Neural progenitor cell (in vitro differentiated cells): ENCODE results near the gene IKZF3. TPM values are rescaled to one million over a fixed set of nuclear protein-coding genes. Genes with fewer than 3 reads are reported as not detected.
"Not testable (repeated sequence)": the region's sequence is repeated elsewhere in the genome, so short reads cannot be mapped to it uniquely, and the experiment has no call there.

Experiments
- DNase-seq: peaks from one replicate; pipeline ENCODE4 v3.0.0-alpha.2; 2016; ENCODE audit warnings: low spot score
- H2AFZ ChIP-seq: fragments of 200-600 bp; sonication (generic); replicated peaks from 2 replicates; pipeline ENCODE4 v1.6.1; 2016; ENCODE audit warnings: antibody characterized with exemption
- H3F3A ChIP-seq: fragments of 200-600 bp; sonication (generic); 2 replicates; pipeline ENCODE4 v1.6.1; 2016; ENCODE audit warnings: antibody characterized with exemption, low read depth
- H3K27ac ChIP-seq: fragments of 200-600 bp; sonication (generic); 2 replicates; pipeline ENCODE4 v1.5.1; 2016; ENCODE audit warnings: mild to moderate bottlenecking
- H3K27me3 ChIP-seq: fragments of 200-600 bp; sonication (generic); 2 replicates; pipeline ENCODE4 v1.6.1; 2016; ENCODE audit warnings: mild to moderate bottlenecking, moderate library complexity
- H3K36me3 ChIP-seq: fragments of 200-600 bp; sonication (generic); 2 replicates; pipeline ENCODE4 v1.5.1; 2016
- H3K4me1 ChIP-seq: fragments of 200-600 bp; sonication (generic); 2 replicates; pipeline ENCODE4 v1.6.1; 2016; ENCODE audit warnings: mixed run types
- H3K4me2 ChIP-seq: fragments of 200-600 bp; sonication (generic); 2 replicates; pipeline ENCODE4 v1.6.1; 2016
- H3K4me3 ChIP-seq: fragments of 200-600 bp; sonication (generic); 2 replicates; pipeline ENCODE4 v1.5.1; 2016
- H3K79me2 ChIP-seq: fragments of 200-600 bp; sonication (generic); 2 replicates; pipeline ENCODE4 v1.6.1; 2016; ENCODE audit warnings: low read depth
- H3K9ac ChIP-seq: fragments of 200-600 bp; sonication (generic); 2 replicates; pipeline ENCODE4 v1.6.1; 2016
- H3K9me3 ChIP-seq: fragments of 200-600 bp; sonication (generic); 2 replicates; pipeline ENCODE4 v1.5.1; 2016; ENCODE audit warnings: low read depth
- H4K20me1 ChIP-seq: fragments of 200-600 bp; sonication (generic); 2 replicates; pipeline ENCODE4 v1.6.1; 2016; ENCODE audit warnings: low read depth
- H3K27ac Mint-ChIP-seq: 3 replicates; pipeline ENCODE4 v1.8.0; 2021; ENCODE audit warnings: mixed read lengths
- H3K27me3 Mint-ChIP-seq: 2 replicates; pipeline ENCODE4 v1.8.0; 2022; ENCODE audit warnings: low read depth, mild to moderate bottlenecking, inconsistent platforms, moderate library complexity, mixed read lengths; ENCODE audit not compliant: insufficient read depth
- H3K36me3 Mint-ChIP-seq: 3 replicates; pipeline ENCODE4 v1.8.0; 2021; ENCODE audit warnings: mixed read lengths
- H3K4me1 Mint-ChIP-seq: 3 replicates; pipeline ENCODE4 v1.8.0; 2021; ENCODE audit warnings: mixed read lengths
- H3K4me3 Mint-ChIP-seq: 3 replicates; pipeline ENCODE4 v1.8.0; 2021; ENCODE audit warnings: mild to moderate bottlenecking, moderate library complexity, mixed read lengths
- H3K9me3 Mint-ChIP-seq: 3 replicates; pipeline ENCODE4 v1.8.0; 2020; ENCODE audit warnings: mixed read lengths
- CTCF ChIP-seq: fragments of 200-600 bp; sonication (generic); IDR thresholded peaks from 2 replicates; pipeline ENCODE4 v1.5.1; 2017; ENCODE audit warnings: antibody characterized with exemption, mild to moderate bottlenecking
- EZH2 ChIP-seq: fragments of 200-600 bp; sonication (generic); IDR thresholded peaks from 2 replicates; pipeline ENCODE4 v1.6.1; 2017; ENCODE audit warnings: antibody characterized with exemption, mild to moderate bottlenecking, moderate library complexity
- EZH2phosphoT487 ChIP-seq: fragments of 200-600 bp; sonication (generic); IDR thresholded peaks from 2 replicates; pipeline ENCODE4 v1.6.1; 2017; ENCODE audit warnings: antibody characterized with exemption
- total RNA-seq: library from RNA; depleted of rRNA; stranded (reverse); fragments of >200 nt; gene quantifications from 2 replicates; pipeline ENCODE4 v1.2.3, GENCODE V29; 2015; ENCODE audit warnings: low replicate concordance

Gene IKZF3
- total RNA-seq, 1 donor from 2014 or later: not detected

GRCh38 chr17:39751016-39751543 is 113.0 kb downstream of the IKZF3 start:
- Histone ChIP-seq H3K4me2 (no peak overlapping the region), H3K36me3 (no peaks in the 10 kb centered on the region), H3K4me3 (no peak overlapping the region), H2AFZ (no peak overlapping the region), H4K20me1 (no peaks in the 10 kb centered on the region), H3K4me1 (peaks cover 4% of the 10 kb centered on the region), H3K27me3 (peaks cover 31% of the 10 kb centered on the region), H3K9me3 (no peaks in the 10 kb centered on the region), H3K27ac (no peak overlapping the region), H3F3A (peaks cover 17% of the 10 kb centered on the region), H3K79me2 (no peaks in the 10 kb centered on the region), H3K9ac (no peak overlapping the region)
- H3K9me3 Mint-ChIP-seq: no peaks in the 10 kb centered on the region
- H3K4me1 Mint-ChIP-seq: peaks cover 10% of the 10 kb centered on the region
- no peak for DNase-seq
- TF ChIP-seq EZH2 (no peak), EZH2phosphoT487 (no peak), CTCF (no peak)
- no peaks in the 10 kb centered on the region for H3K36me3 Mint-ChIP-seq
- H3K27ac Mint-ChIP-seq: no peak overlapping the region
- peaks cover 8% of the 10 kb centered on the region for H3K27me3 Mint-ChIP-seq
- no peak overlapping the region for H3K4me3 Mint-ChIP-seq

GRCh38 chr17:39750131-39751015 is 113.7 kb downstream of the IKZF3 start:
- H3K27ac Mint-ChIP-seq: no peak overlapping the region
- H3K27ac ChIP-seq: no peak overlapping the region
- no peaks in the 10 kb centered on the region for H3K9me3 Mint-ChIP-seq

GRCh38 chr17:39748444-39749034 is 115.6 kb downstream of the IKZF3 start:
- H3K27me3 Mint-ChIP-seq, H3K9me3 ChIP-seq, H3F3A ChIP-seq, H3K36me3 Mint-ChIP-seq, H3K9me3 Mint-ChIP-seq, H3K27me3 ChIP-seq, H3K9ac ChIP-seq, DNase-seq, H3K4me1 ChIP-seq, H4K20me1 ChIP-seq, H3K27ac ChIP-seq, H3K79me2 ChIP-seq, H3K36me3 ChIP-seq, H3K4me2 ChIP-seq, H3K4me3 Mint-ChIP-seq, H3K4me1 Mint-ChIP-seq, H3K4me3 ChIP-seq, H3K27ac Mint-ChIP-seq, H2AFZ ChIP-seq: not testable (repeated sequence)

More at GRCh38 chr17:39750131-39751015, 113.7 kb downstream of the IKZF3 start:
- H3K79me2 ChIP-seq: no peaks in the 10 kb centered on the region
- peaks cover 8% of the 10 kb centered on the region for H3K4me1 Mint-ChIP-seq
- peaks cover 16% of the 10 kb centered on the region for H3F3A ChIP-seq
- no peak overlapping the region for H3K4me3 Mint-ChIP-seq
- no peak overlapping the region for H2AFZ ChIP-seq
- no peak overlapping the region for H3K9ac ChIP-seq
- no peaks in the 10 kb centered on the region for H3K36me3 ChIP-seq
- peaks cover 24% of the 10 kb centered on the region for H3K27me3 ChIP-seq
- no peaks in the 10 kb centered on the region for H4K20me1 ChIP-seq
- peaks cover 7% of the 10 kb centered on the region for H3K27me3 Mint-ChIP-seq
- DNase-seq: no peak
- H3K9me3 ChIP-seq: no peaks in the 10 kb centered on the region
- no peak for TF ChIP-seq EZH2phosphoT487
- no peak for TF ChIP-seq CTCF
- TF ChIP-seq EZH2: no peak
- H3K36me3 Mint-ChIP-seq: no peaks in the 10 kb centered on the region
- H3K4me1 ChIP-seq: peaks cover 4% of the 10 kb centered on the region
- no peak overlapping the region for H3K4me2 ChIP-seq
- no peak overlapping the region for H3K4me3 ChIP-seq
